Activated T-cell treated with anti-CD3 and anti-CD28 coated beads for 48 hours (primary cell): ENCODE results near the gene DACH2.

Experiments
- DNase-seq: peaks from one replicate; pipeline ENCODE4 v3.0.0-alpha.2; 2020; ENCODE audit warnings: low read depth

DACH2 gene

DNA sequence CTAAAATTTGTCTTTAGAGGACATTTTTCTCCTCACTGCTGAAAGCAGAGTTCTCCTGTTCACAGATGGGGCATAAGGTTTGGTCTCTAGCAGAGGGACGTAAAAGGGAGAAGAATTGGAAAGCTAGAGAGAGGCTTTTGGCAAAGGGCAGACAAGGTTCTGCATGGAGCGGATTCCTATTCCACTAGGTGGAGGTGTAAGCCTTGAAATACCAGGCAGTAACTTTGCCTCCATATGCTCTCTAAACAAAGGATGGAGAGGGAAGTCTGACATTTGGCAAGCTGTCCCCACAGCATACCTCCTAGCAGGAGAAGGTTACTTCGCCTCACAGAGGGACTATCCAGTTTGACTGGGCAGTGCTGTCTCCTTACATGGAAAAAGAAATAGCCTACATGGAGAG is 174.7 kb downstream of the DACH2 start:
- DNase-seq, result no peak

DNA sequence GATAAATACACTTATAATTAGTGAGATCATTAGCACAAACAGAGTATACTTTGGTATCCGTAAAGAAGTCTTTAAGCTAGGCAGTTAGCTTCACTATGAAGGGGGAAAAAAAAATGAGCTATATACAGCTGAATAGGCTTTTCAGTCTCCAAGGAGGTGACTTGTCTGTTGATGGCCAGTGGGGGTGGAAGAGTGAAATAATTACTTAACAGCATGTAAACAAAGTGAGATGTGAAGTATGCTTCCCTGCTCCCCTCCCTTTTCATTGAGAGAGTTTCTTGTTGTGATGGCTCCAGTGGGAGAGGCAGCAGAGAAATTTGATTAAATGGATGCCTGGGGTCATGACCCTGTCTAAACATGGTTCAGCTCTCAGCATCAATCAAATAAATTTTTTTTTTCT is 180.9 kb downstream of the DACH2 start:
- DNase-seq, result no peak

DNA sequence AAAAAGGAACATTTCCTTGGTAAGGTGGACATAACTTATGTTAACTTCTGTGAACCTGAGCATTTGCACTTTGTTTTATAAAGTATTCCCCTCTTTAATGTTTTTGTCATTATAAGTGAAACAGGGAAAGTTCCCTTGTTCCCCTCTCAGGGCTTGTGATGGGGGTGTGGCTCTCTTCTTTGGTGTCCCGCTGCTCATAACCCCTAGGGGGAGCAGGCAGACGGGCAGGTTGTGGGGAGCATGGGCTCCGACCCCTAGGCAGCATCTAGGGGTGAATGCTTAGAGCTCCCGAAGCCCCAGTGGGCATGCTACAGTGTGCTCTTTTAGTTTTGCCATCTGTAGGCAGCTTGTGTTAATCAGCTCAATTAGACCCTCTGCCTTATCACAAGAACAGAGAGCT is 200.4 kb downstream of the DACH2 start:
- no peak for DNase-seq

DNA sequence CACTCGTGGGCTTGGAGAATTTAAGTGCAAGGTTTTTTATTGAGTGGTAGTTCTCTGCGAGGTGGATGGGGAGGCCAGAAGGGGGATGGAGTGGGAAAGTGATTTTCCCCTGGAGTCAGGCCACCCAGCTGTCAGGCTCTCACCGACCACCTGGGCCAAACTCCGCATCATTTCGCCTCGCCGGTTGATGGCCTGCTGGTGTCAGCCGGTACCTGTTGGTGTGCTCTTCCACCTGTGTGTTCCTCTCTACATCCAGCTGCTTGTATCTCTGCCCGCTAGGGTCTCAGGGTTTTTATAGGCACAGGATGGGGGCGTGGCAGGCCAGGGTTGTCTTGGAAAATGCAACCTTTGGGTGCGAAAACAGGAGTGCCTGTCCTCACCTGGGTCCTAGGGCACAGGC is 200.9 kb downstream of the DACH2 start:
- DNase-seq, result no peak

DNA sequence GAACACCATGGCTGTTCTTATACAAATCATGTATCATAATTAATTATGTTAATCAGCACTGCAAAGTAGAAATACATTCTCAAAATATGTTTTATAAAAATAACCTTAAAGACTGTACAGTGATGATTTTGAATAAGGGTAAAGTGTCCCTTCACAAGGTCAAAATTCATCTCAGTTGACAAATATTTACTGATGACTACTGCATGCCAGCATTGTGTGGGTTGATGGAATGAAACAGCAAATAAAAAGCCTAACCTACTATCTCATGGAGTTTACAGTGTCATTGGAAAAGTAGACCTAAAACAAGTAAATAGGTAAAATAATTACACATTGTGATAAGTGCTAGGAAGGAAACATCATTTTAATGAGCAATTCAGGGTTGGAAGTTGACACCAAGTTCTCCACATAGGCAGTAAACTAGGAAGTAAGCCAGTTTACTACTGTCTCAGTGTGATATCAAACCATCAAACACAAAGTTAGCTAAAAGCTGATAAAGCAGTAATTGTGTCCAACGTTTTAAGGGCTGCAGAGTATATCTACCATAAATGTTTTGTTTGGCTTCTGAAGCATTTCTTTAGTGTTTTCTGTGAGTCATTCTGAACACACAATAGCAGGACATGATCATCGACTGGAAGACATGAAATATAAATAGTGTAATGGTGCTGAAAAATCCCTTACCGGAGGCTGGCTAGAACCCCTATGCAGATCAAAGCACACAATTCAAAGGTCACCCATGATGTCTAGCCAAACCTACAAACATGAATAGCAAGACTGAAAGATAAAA is 221.8 kb downstream of the DACH2 start:
- no peak for DNase-seq

DNA sequence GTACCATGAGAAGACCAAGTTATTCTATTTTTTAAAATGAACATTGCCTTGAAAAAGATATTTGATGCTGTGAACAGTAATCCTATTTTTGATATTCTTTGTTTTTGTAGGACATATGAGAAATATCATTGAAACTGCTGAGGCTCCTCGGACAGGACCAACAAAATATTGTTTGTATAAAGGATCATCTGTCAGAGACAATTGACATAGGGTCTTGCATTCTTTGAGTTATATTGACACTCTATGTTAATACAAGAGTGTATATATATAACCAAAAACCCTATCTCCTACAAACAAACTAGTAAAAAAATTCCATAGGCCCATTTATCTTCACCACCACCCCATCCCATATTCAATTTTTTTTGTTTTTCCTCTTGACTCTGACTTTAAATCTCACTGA is 222.7 kb downstream of the DACH2 start:
- DNase-seq, result no peak

DNA sequence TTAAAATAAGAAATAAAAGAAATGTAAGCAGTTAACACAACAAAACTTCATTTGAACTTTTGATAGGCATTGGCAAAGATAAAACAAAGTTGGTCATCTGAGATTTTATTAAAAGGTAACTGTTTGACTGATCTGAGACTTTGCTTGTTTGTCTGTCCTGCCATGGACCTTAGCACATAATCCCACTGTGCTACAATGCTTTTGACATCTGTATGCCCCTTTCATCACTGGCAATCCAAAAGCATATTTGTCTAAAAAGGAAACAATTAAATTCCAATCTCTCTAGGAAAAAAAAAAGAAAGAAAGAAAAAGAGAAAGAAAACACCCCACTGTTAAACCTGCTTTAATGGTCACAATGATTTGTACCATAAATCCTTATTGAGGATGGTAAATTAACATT is 231.0 kb downstream of the DACH2 start:
- DNase-seq, result no peak

DNA sequence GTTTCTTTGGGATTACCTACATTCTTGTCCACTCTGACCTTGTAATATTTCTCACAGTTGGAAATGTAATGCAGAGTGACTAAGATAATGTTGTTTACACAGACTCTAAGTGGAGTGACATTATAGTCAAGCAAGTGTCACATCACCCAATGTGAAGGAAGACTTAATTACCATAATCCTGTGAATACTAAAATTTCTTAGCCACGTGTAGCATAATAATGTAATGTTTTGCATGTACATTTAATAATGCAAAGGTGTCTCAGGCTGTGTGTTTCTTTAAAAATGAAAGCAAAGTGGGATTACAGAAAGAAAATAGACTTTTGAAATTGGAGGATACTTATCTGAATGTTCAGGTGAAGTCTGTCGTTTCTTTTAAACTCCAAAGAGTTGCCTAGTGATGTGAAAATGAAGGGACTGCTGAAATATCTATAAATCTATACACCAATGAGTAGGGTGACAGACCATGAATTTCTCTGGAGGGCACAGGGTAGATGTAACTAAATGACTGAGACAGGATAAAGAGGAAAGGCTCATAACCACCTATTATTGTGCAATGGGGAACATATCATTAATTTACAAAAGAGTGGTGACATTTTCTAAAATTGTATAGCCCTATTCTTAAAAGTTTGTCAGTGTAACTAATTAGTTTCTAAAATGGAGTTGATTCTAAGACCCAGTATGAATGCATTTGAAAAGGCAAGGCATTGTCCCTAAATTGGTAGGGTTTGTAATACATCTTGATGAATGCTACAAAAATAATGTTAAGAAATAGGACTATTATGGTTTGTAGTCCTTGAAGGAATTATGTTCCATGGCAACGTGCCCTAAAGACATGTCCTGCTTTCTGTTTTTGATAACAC is 235.7 kb downstream of the DACH2 start:
- no peak for DNase-seq

DNA sequence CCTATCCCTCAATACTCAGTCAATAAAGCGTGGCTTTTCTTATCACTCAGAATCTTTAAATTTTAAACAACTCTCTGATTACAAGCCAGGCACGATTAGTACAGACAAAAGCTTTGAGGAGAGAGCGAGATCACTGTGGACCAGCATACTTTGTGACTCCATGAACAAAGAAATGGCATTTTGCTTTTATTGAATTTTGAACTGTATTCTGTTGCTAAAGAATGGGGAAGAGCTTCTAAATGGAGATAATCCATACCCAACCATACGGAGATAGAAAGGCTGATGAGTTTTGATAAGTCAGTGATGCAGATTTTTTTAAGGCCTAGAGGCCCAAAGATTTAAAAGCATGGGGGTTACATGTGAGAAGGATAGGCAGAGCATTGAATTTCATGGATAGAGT is 259.1 kb downstream of the DACH2 start:
- no peak for DNase-seq

DNA sequence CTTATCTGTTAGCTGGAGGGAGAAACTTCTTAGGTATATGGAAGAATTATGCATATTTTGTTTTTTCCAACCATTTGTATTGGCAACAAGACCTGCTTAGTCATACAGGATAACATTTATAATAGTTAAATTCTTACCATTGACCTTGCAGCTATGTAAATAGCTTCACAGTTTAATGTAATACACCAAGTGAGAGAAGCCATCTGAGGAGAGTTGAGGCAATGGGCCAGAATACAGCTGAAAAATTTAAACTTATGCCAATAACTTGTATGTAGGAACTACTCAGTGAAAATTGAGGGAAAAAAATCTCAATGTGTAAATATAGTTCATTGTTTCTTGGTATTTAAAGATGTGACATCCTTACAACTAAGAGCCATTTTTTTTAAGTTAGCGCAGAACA is 273.5 kb downstream of the DACH2 start:
- DNase-seq, result no peak

DNA sequence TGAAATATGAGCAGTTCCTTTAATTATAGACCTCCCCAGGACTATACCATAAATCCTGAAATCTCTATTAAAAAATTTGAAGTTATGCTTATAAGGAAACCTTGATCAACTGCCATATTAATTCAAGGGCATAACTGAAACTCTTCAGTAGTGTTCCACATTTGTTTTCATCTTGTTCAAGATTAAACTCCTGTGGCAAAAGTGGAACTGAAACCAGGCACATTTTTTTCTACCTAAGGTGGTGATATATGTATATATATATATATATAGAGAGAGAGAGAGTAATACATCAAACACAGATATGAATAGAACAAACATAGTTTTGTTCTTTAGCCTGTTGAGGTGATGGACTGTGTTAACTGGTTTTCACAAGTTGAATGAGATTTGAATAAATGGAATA is 287.9 kb downstream of the DACH2 start:
- no peak for DNase-seq

DNA sequence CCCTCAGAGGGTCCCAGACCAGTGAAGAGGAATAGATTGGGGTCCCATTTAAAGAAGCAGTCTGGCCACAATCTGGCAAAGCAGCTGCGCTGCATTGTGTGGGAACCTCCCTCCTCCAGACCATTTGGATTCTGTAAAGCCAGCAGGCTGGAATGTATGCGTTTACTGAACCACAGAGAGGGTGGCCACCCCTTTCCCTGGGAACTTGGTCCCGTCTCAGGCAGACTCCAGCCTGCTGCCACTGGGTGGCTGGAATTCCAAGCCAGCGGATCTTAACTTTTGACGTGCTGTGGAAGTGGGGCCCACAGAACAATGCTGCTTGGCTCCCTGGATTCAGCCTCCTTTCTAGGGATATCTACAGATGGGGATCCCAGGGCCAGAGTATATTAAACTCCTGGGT is 307.2 kb downstream of the DACH2 start:
- DNase-seq, result no peak

DNA sequence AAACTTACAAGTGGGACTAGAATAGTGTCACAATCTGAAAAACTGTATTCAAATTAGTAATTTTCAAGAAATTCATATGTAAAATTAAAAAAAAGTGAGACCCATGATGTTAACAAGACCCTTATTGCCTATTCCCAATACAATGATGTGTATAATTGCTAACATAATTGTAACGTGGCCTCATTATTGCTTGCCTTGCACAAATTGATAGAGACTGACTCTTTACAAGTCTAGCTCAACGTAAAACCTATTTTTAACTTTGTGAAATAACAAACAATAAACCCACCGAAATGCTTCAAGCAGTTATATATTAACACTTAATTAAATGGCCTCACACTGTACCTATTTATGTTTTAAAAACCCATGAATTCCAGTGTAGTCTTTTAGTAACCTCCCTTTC is 312.5 kb downstream of the DACH2 start:
- DNase-seq, result no peak

DNA sequence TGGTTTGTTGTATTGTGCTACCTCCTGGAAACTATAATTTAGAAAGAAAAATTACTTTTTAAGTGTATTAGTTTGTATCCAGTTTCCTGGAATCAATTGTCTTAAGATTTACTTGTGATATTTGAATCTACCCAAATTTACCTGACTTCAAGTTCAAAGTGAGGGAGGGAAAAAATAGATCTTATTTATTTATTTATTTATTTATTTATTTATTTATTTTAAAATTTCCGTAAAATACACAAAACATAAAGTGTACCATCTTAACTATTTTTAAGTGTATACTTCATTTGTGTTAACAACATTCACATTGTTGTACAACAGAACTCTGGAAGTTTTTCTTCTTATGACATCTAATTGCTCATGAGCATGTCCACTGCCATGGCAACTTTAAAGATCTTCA is 356.0 kb downstream of the DACH2 start:
- DNase-seq, result no peak

DNA sequence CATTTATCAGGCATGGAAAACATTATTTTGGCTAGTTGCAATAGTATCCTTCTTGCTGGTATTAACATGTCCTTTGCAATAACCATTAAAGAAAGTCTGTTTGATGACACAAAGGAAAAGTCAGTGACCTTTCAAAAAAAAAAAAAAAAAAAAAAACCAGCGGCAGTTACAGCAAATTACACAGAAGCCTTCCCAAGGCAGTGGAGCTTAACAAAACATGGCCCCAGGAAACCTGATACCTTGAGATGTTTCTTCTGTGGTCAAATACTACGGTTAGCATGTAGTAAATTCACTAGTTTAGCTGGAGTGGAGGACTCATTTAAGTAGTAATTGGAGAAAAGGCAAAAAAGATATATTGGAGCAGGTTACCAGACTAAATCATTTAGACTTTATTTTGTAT is 359.1 kb downstream of the DACH2 start:
- DNase-seq, result no peak

DNA sequence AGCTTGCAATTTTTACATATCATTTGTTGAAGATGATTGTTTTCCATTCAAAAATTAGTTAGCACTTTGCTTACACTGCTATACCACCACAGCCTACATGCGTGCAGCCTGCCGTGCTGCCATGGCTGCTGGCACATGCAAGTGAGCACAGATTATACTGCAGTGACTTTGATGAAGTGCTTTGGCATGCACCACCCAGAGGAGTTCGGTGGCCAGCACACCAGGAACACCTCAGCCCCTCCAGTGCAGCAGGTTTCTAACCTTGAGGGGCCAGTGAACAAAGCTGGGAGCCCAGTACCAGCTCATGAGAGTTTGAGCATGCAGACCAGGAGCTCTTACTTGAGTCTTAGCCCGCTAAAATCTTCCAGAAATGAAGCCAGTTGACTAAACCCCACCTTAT is 431.5 kb downstream of the DACH2 start:
- DNase-seq, result no peak

DNA sequence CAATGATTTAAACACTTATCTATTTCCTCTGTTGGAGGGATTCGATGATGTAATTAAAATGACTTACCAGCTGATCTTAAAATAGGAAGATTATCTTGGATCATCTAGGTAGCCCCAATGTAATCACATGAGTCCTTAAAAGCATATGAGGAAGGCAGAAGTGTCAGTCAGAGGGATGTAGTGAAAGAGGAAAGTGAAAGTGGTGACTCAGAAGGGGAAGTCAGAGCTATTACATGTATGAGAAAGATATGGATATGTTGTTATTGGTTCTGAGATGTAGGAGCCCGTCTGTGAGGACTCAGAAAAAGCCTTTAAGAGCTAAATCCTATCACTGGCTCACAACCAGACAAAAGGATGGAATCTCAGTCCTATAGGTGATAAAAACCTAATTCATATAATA is 456.4 kb downstream of the DACH2 start:
- DNase-seq, result no peak

DNA sequence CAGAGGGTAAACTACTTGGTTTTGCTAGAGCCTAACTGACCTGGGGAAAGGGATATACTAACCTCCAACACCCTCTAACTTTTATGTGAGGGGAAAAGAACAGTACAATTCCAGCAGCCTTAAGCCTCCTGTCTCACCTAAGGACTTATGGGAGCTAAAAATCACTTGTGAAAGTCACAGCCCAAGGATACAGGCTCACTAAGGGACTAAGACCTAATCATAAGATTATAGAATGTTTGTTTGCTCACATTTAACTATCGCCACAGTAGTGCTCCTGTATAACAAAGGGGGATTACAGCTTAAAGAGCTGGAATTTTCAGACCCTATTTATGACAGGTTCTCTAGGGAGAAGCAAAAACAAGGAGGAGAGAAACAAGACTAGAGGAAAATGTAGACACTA is 548.7 kb downstream of the DACH2 start:
- no peak for DNase-seq

DNA sequence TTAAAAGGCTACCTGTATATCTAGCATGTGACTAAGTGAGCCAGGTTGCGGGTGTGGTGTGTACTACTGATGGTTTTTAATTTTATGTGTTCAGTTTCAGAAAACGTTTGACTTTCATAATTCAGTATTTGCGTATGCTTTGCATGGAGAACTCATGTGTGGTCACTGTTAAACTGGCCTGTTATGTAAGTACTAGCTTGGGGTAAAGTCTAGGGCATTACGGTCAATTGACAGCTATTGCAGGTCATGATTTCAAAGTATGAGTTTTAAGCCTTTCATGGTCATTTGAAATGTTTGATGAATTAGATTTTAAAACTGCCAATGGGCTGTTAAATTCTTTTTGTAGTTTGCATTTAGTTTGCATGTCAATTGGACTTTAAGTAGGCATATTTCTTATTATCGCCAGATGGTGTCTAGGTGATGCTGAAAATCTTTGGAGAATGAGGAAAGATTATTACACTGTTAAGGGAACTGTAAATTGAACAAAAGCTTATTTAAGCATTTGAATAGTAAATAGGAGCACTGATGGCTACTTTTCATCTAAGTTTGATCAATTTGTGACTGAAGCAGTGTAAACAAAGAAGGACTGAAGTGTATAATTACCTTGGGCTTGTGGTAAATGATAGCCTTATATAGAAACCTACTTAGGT is 563.4 kb downstream of the DACH2 start:
- DNase-seq, result no peak

DNA sequence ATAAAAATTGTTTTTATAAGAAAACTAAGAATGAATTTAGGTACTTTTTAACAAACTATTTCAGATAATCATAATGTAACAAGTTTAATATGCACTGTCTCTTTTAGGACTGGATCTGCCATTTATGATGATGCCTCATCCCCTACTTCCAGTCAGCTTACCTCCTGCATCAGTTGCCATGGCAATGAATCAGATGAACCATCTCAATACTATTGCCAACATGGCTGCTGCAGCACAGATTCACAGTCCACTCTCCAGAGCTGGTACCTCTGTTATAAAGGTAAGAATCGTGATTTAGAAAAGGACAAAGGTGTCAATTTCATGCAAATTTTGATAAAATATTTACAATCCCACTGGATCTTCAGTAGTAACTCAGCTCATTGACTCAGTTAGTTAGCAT is 566.2 kb downstream of the DACH2 start:
- no peak for DNase-seq

DNA sequence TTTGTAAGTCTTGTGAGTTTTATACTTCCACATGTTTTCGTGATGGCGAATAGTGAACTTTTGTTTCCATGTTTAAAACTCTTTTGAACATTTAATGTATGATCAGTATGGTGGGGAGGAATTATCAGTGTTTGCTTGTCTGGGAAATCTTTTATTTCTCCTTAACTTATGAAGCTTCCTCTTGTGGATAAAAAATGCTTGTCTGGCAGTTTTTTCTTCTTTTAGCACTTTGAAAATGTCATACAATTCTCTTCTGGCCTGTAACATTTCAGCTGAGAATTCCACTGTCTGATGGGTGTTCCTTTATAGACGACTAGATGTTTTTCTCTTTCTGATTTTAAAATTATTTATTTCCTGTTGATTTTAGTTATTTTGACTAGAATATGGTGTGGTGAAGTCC is 576.0 kb downstream of the DACH2 start:
- DNase-seq, result no peak

DNA sequence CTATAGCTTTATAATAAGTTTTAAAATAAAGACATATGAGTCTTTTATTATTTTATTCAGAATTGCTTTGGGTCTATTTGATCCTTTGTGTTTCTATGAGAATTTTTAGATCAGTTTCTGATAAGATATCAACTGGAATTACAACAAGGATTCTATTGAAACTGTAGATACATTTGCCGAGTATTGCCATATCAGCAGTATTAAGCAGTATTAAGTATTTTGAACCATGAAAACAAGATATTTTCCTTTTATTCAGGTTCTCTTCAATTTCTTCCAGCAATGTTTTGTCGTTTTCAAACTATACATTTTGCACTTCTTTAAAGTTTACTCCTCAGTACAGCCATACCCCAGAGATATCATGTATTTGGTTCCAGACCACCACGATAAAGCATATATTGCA is 598.8 kb downstream of the DACH2 start:
- no peak for DNase-seq

DNA sequence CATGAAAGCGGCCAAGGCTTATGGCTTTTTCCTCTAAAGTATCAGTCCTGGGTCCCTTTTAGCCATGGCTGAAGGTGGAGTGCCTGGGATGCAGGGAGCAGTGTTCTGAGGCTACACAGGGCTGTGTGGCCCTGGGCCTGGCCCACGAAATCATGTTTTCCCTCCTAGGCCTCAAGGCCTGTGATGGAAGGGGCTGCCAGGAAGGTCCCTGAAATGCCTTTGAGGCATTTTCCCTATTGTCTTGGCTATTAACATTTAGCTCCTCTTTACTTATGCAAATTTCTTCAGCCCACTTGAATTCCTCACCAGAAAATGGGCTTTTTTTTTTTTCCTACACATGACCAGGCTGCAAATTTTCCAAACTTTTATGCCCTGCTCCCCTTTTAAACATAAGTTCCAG is 657.0 kb downstream of the DACH2 start:
- no peak for DNase-seq
